Measurements from ENCODE around the gene CCT4. TPM values are rescaled to one million over a fixed set of nuclear protein-coding genes. Genes with fewer than 3 reads are reported as not detected.

The CCT4 gene
- total RNA-seq, 1 experiment from 2014 or later = 316 TPM

DNA sequence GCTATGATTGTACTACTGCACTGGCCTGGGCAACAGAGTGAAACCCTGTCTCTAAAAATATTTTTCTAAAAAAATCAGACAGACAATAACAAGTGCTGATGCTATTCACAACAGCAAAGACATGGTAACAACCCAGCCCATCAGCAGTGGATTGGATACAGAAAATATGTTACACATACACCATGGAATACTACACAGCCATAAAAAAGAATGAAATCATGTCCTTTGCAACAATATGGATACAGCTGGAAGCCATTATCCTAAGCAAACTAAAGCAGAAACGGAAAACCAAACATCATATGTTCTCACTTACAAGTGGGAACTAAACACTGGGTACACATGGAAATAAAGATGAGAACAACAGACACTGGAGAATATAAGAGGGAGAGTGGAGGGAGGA, 54.5 kb downstream of the CCT4 start:
- no peak for DNase-seq (ENCODE audit: low read depth, low spot score)
- Histone ChIP-seq H3K27ac (ENCODE audit: low read depth, low read length) (no peak overlapping the region), H4K20me1 (ENCODE audit: insufficient read depth) (no peaks in the 10 kb centered on the region), H3K9me3 (ENCODE audit: control insufficient read depth in 1 of 2, insufficient read depth in 1 of 2, low read depth in 1 of 2, low read length in 2 of 2) (no peaks in the 10 kb centered on the region), H3K4me2 (ENCODE audit: low read length) (no peak overlapping the region), H2AFZ (ENCODE audit: low read depth, low read length, poor library complexity, severe bottlenecking) (no peak overlapping the region), H3K9ac (ENCODE audit: low read length) (no peak overlapping the region), H3K9me2 (ENCODE audit: insufficient read depth) (no peaks in the 10 kb centered on the region), H3K4me1 (ENCODE audit: control insufficient read depth in 1 of 2, insufficient read depth in 2 of 2, low read length in 2 of 2) (no peaks in the 10 kb centered on the region), H3K36me3 (ENCODE audit: control insufficient read depth in 1 of 2, insufficient read depth in 2 of 2, low read length in 2 of 2) (no peaks in the 10 kb centered on the region), H3K4me3 (replicated peaks in 1 of 2; ENCODE audit: low read depth in 1 of 2, low read length in 2 of 2) (no peak overlapping the region), H3K79me2 (ENCODE audit: insufficient read depth, low read length) (no peaks in the 10 kb centered on the region), H3K27me3 (ENCODE audit: insufficient read depth, low read length) (no peaks in the 10 kb centered on the region)
- ChIA-PET RAD21 (ENCODE audit: low non-redundant PET in 1 of 2, low total read pairs in 2 of 2, uncharacterized antibody in 2 of 2, unreplicated experiment in 2 of 2) (no interaction called here), POLR2A (no interaction called here), CTCF (no interaction called here)
- intact Hi-C loops (cut with micrococcal nuclease) = no loop called here
- BruUV-seq (replicated peaks) = no TSS peak
- TF ChIP-seq CEBPB (IDR thresholded peaks at IDR 0.05; ENCODE audit: low read depth) (no peak), FOSL1 (IDR thresholded peaks at IDR 0.05; ENCODE audit: low read depth) (no peak), ELF1 (IDR thresholded peaks at IDR 0.05; ENCODE audit: borderline replicate concordance, low read depth) (no peak), CBX3 (IDR thresholded peaks at IDR 0.05; ENCODE audit: low read depth) (no peak), POLR2AphosphoS5 (IDR thresholded peaks at IDR 0.05; ENCODE audit: low read depth, low read length) (no peak), JUND (IDR thresholded peaks at IDR 0.05) (no peak), TCF7L2 (IDR thresholded peaks at IDR 0.05; ENCODE audit: borderline replicate concordance, extremely low read depth, insufficient read depth, insufficient read length) (no peak), RAD21 (IDR thresholded peaks at IDR 0.05; ENCODE audit: low read depth) (no peak), EZH2phosphoT487 (IDR thresholded peaks at IDR 0.05; ENCODE audit: borderline replicate concordance) (no peak), EZH2 (IDR thresholded peaks at IDR 0.05) (no peak), SIN3A (IDR thresholded peaks at IDR 0.05; ENCODE audit: low read depth) (no peak), EGR1 (IDR thresholded peaks at IDR 0.05; ENCODE audit: low read depth) (no peak), SP1 (IDR thresholded peaks at IDR 0.05; ENCODE audit: low read depth) (no peak), ZNF274 (IDR thresholded peaks at IDR 0.05; ENCODE audit: low read depth, low read length) (no peak)
- TF ChIP-seq, protein P1, sequence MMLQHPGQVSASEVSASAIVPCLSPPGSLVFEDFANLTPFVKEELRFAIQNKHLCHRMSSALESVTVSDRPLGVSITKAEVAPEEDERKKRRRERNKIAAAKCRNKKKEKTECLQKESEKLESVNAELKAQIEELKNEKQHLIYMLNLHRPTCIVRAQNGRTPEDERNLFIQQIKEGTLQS (IDR thresholded peaks at IDR 0.05) = no peak
- TF ChIP-seq, protein P2, sequence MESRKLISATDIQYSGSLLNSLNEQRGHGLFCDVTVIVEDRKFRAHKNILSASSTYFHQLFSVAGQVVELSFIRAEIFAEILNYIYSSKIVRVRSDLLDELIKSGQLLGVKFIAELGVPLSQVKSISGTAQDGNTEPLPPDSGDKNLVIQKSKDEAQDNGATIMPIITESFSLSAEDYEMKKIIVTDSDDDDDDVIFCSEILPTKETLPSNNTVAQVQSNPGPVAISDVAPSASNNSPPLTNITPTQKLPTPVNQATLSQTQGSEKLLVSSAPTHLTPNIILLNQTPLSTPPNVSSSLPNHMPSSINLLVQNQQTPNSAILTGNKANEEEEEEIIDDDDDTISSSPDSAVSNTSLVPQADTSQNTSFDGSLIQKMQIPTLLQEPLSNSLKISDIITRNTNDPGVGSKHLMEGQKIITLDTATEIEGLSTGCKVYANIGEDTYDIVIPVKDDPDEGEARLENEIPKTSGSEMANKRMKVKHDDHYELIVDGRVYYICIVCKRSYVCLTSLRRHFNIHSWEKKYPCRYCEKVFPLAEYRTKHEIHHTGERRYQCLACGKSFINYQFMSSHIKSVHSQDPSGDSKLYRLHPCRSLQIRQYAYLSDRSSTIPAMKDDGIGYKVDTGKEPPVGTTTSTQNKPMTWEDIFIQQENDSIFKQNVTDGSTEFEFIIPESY (IDR thresholded peaks at IDR 0.05; ENCODE audit: extremely low read depth, insufficient replicate concordance, low read length) = no peak
- TF ChIP-seq, protein P3, sequence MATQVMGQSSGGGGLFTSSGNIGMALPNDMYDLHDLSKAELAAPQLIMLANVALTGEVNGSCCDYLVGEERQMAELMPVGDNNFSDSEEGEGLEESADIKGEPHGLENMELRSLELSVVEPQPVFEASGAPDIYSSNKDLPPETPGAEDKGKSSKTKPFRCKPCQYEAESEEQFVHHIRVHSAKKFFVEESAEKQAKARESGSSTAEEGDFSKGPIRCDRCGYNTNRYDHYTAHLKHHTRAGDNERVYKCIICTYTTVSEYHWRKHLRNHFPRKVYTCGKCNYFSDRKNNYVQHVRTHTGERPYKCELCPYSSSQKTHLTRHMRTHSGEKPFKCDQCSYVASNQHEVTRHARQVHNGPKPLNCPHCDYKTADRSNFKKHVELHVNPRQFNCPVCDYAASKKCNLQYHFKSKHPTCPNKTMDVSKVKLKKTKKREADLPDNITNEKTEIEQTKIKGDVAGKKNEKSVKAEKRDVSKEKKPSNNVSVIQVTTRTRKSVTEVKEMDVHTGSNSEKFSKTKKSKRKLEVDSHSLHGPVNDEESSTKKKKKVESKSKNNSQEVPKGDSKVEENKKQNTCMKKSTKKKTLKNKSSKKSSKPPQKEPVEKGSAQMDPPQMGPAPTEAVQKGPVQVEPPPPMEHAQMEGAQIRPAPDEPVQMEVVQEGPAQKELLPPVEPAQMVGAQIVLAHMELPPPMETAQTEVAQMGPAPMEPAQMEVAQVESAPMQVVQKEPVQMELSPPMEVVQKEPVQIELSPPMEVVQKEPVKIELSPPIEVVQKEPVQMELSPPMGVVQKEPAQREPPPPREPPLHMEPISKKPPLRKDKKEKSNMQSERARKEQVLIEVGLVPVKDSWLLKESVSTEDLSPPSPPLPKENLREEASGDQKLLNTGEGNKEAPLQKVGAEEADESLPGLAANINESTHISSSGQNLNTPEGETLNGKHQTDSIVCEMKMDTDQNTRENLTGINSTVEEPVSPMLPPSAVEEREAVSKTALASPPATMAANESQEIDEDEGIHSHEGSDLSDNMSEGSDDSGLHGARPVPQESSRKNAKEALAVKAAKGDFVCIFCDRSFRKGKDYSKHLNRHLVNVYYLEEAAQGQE (IDR thresholded peaks at IDR 0.05; ENCODE audit: low read depth) = no peak
- ATAC-seq = no peak
